B cell (primary cell): ENCODE results near the gene TOPBP1. TPM values are rescaled to one million over a fixed set of nuclear protein-coding genes. Genes with fewer than 3 reads are reported as not detected.
A peak's percentile ranks its signal among the peaks of the same experiment; 100 is the strongest.

ENCODE experiments used
- ATAC-seq: fragments of 200-7000 bp; cut with Tn5 transposase; one replicate; pipeline ENCODE4 v1.10.0; 2021; ENCODE audit warnings: low read depth, mild to moderate bottlenecking, moderate number of reproducible peaks, moderate library complexity
- CTCF ChIA-PET: fragments of 350-600 bp; sonication (Branson Sonifier 250); formaldehyde crosslinking; loops from one replicate; lab custom pipeline; 2021; ENCODE audit warnings: antibody characterized with exemption, inconsistent platforms; lab: Charles Lee
- POLR2A ChIA-PET: fragments of 350-600 bp; sonication (Branson Sonifier 250); formaldehyde crosslinking; loops from one replicate; lab custom pipeline; 2021; ENCODE audit warnings: antibody characterized with exemption; lab: Charles Lee
- DNase-seq: peaks from one replicate; pipeline ENCODE4 v3.0.0; 2013
- H2AFZ ChIP-seq: 2 replicates; pipeline ENCODE4 v1.6.1; 2012; ENCODE audit warnings: mild to moderate bottlenecking, low read depth, low read length; ENCODE audit not compliant: insufficient read depth, poor library complexity, severe bottlenecking
- H3K27ac ChIP-seq, 2 donors: 1 replicate in 1 of 2; 2 replicates in 1 of 2; pipeline ENCODE4 v1.5.1; 2012 to 2013; ENCODE audit warnings: low read length in 2 of 2, mild to moderate bottlenecking in 2 of 2, moderate library complexity in 1 of 2
- H3K27me3 ChIP-seq, 4 experiments: fragments of 200-600 bp in 1 of 4; sonication (generic) in 1 of 4; replicated peaks in 1 of 4; 1 replicate in 2 of 4; 2 replicates in 2 of 4; pipeline versions ENCODE4 v1.6.1 to v1.7.0; 2013 to 2016; ENCODE audit warnings: low read length in 3 of 4, mild to moderate bottlenecking in 2 of 4, mixed read lengths in 1 of 4, moderate library complexity in 1 of 4; ENCODE audit not compliant: insufficient read depth in 4 of 4, control insufficient read depth in 3 of 4; ENCODE audit errors: control extremely low read depth in 1 of 4
- H3K36me3 ChIP-seq, 2 experiments: replicated peaks in 1 of 2; 1 replicate in 1 of 2; 2 replicates in 1 of 2; pipeline versions ENCODE4 v1.6.1 to v1.7.1; 2013; ENCODE audit warnings: low read length in 1 of 2; ENCODE audit not compliant: insufficient read depth in 2 of 2, control insufficient read depth in 1 of 2; ENCODE audit errors: control extremely low read depth in 1 of 2, extremely low read depth in 1 of 2
- H3K4me1 ChIP-seq, 2 donors: fragments of 200-600 bp in 1 of 2; sonication (generic) in 1 of 2; 1 replicate in 1 of 2; 2 replicates in 1 of 2; pipeline versions ENCODE4 v1.5.1 to v1.6.1; 2013 to 2017; ENCODE audit warnings: low read length in 2 of 2; ENCODE audit not compliant: control insufficient read depth in 2 of 2, insufficient read depth in 2 of 2
- H3K4me2 ChIP-seq: replicated peaks from 2 replicates; pipeline ENCODE3; 2012; ENCODE audit warnings: mild to moderate bottlenecking, low read depth, low read length; ENCODE audit not compliant: poor library complexity, severe bottlenecking
- H3K4me3 ChIP-seq, 5 experiments: fragments of 200-600 bp in 1 of 5; sonication (generic) in 1 of 5; 1 replicate in 3 of 5; 2 replicates in 2 of 5; pipeline versions ENCODE4 v1.5.1 to v1.7.0; 2011 to 2016; ENCODE audit warnings: low read length in 4 of 5, mild to moderate bottlenecking in 4 of 5, low read depth in 2 of 5, control low read depth in 1 of 5, moderate library complexity in 1 of 5; ENCODE audit not compliant: insufficient read depth in 1 of 5; ENCODE audit errors: control extremely low read depth in 1 of 5, extremely low read depth in 1 of 5
- H3K79me2 ChIP-seq: fragments of 200-600 bp; sonication (generic); one replicate; pipeline ENCODE4 v1.6.0; 2016; ENCODE audit warnings: low read length; ENCODE audit not compliant: control insufficient read depth, insufficient read depth
- H3K9ac ChIP-seq: fragments of 200-600 bp; sonication (generic); 2 replicates; pipeline ENCODE4 v1.6.1; 2017; ENCODE audit warnings: mild to moderate bottlenecking, low read length, moderate library complexity
- H3K9me3 ChIP-seq, 3 donors: one replicate each; pipeline versions ENCODE4 v1.6.1 to v1.7.1; 2013; ENCODE audit warnings: low read length in 2 of 3; ENCODE audit not compliant: control insufficient read depth in 2 of 3, insufficient read depth in 1 of 3; ENCODE audit errors: control extremely low read depth in 1 of 3
- H4K20me1 ChIP-seq: 2 replicates; pipeline ENCODE4 v1.6.0; 2012; ENCODE audit warnings: mild to moderate bottlenecking, low read length; ENCODE audit not compliant: insufficient read depth, control insufficient read depth, poor library complexity, severe bottlenecking
- H3K27ac Mint-ChIP-seq: one replicate; pipeline ENCODE4 v1.8.0; 2021; ENCODE audit warnings: mixed read lengths
- H3K27me3 Mint-ChIP-seq: one replicate; pipeline ENCODE4 v1.8.0; 2021; ENCODE audit warnings: mixed read lengths
- H3K4me1 Mint-ChIP-seq: one replicate; pipeline ENCODE4 v1.8.0; 2021; ENCODE audit warnings: mixed read lengths
- H3K4me3 Mint-ChIP-seq: one replicate; pipeline ENCODE4 v1.8.0; 2021; ENCODE audit warnings: mixed read lengths
- H3K9me3 Mint-ChIP-seq: one replicate; pipeline ENCODE4 v1.8.0; 2022; ENCODE audit warnings: mixed read lengths; ENCODE audit not compliant: insufficient read depth
- CTCF ChIP-seq: fragments of 200-600 bp; IDR thresholded peaks from one replicate; pipeline ENCODE4 v1.8.0; 2022; ENCODE audit warnings: antibody characterized with exemption, mild to moderate bottlenecking
- EZH2 ChIP-seq: IDR thresholded peaks from 2 replicates; pipeline ENCODE4 v1.6.1; 2012; ENCODE audit warnings: borderline replicate concordance, low read depth, mild to moderate bottlenecking, moderate library complexity, low read length; ENCODE audit not compliant: insufficient read depth, poor library complexity, severe bottlenecking
- WGBS: methylation state at CpG from one replicate; pipeline ENCODE4 v1.1.5; 2013; ENCODE audit warnings: missing lambda C conversion rate; ENCODE audit not compliant: insufficient coverage; 5-methylcytosine and 5-hydroxymethylcytosine counted together
- intact Hi-C: fragments of 100-400 bp; cut with micrococcal nuclease; formaldehyde crosslinking; loops from one replicate; pipeline ENCODE4 v1.10.0; 2022
- polyA plus RNA-seq: library from polyadenylated mRNA; depleted of rRNA; stranded (reverse); fragments of >200 nt; gene quantifications from 2 replicates; pipeline ENCODE4 v1.2.3, GENCODE V29; 2012
- total RNA-seq, 2 donors: library from RNA; stranded (reverse); fragments of 120-200 nt in 1 of 2; gene quantifications; 1 replicate in 1 of 2; 2 replicates in 1 of 2; pipeline versions ENCODE4 v1.2.3 to v1.2.4, GENCODE V29; 2013 to 2022

TOPBP1 gene
- total and polyA plus RNA-seq, 2 donors (not counting 1 experiment from before 2014, with no cell fraction given) = 34.2 to 53.7 TPM

DNA sequence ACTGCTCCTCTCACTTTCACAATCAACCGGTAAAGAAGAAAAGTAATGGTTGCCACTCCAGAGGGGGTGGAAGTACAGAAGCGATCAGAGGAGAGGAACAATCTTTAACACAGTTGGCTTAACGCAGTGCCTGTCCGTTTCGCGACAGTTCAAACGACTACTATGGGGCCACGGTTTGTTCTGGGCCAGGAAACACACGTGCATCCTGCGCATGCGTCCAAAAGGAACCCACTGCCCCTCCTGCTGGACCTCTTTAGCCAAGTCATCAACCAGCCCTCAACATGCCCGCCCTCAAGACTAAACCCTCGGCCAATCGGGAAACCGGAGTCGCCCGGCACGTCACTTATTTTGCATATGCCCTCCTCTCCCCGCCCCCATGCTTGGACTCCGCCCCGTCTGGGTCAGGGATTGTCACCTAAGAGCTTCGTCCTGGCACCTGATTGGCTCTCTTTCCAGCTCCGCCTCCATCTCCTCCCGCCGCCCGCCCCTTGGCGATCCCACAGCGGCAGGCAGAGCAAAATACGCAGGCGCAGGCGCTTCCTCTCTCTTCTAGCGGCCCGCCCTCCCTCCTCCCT lies 88.6 kb downstream of the TOPBP1 start:
- under 1% methylated on average over 32 of the region's 33 CpGs for WGBS
- Histone ChIP-seq H3K9ac (peak overlapping the region; percentile 76), H3K4me1 (peaks cover 43 to 59% of the 10 kb centered on the region in 2 donors), H3K27me3 (no peaks in the 10 kb centered on the region), H3K36me3 (peaks cover 0 to 24% of the 10 kb centered on the region in 2 experiments), H3K4me3 (peak overlapping the region; percentile 46 to 86 (median 75)), H3K27ac (peak overlapping the region; percentile 93 to 94), H4K20me1 (peaks cover 28% of the 10 kb centered on the region), H3K79me2 (peaks cover 38% of the 10 kb centered on the region), H2AFZ (peak overlapping the region; percentile 73), H3K9me3 (no peaks in the 10 kb centered on the region), H3K4me2 (peak overlapping the region; percentile 89)
- Mint-ChIP-seq H3K27ac (peak overlapping the region; percentile 97), H3K4me3 (peak overlapping the region; percentile 89), H3K9me3 (no peaks in the 10 kb centered on the region), H3K27me3 (no peaks in the 10 kb centered on the region), H3K4me1 (peaks cover 76% of the 10 kb centered on the region)
- intact Hi-C loops = loop anchor here (1.0 to 10.0 kb wide), 10 partner anchors 49 to 851 kb away; partner anchors contain the start of genes NPHP3 and SRPRB
- ChIA-PET POLR2A (interaction anchor here (0.6 to 2.8 kb wide), 13 partner anchors 44 to 1156 kb away, joined by 3 to 18 read pairs (median 5); partner anchors contain the start of genes ANAPC13, CEP63, DNAJC13 and TOPBP1), CTCF (interaction anchor here (0.8 to 9.4 kb wide), 11 partner anchors 11 to 149 kb away, joined by 3 to 81 read pairs (median 5); no protein-coding TSS in a partner anchor)
- no peak for TF ChIP-seq EZH2
- TF ChIP-seq CTCF = no peak
- DNase-seq = peak; percentile 100
- ATAC-seq = peak; percentile 81
